SK-N-MC (cell line): Measurements from ENCODE around the gene BCAM.
"Not testable (repeated sequence)": the region's sequence is repeated elsewhere in the genome, so short reads cannot be mapped to it uniquely, and the experiment has no call there.

Source experiments
- EZH2 ChIP-seq: fragments of 200-600 bp; sonication (generic); IDR thresholded peaks from one replicate; pipeline ENCODE4 v1.6.1; 2017; ENCODE audit warnings: antibody characterized with exemption
- FOXP2 ChIP-seq: optimal IDR thresholded peaks from 2 replicates; pipeline ENCODE3; 2011; ENCODE audit warnings: mild to moderate bottlenecking, moderate library complexity; ENCODE audit not compliant: insufficient read depth; ENCODE audit errors: extremely low read length, control extremely low read depth
- POLR2AphosphoS5 ChIP-seq: IDR thresholded peaks from 2 replicates; pipeline ENCODE4 v1.6.1; 2012; ENCODE audit warnings: mild to moderate bottlenecking, low read depth, low read length, borderline replicate concordance

DNA sequence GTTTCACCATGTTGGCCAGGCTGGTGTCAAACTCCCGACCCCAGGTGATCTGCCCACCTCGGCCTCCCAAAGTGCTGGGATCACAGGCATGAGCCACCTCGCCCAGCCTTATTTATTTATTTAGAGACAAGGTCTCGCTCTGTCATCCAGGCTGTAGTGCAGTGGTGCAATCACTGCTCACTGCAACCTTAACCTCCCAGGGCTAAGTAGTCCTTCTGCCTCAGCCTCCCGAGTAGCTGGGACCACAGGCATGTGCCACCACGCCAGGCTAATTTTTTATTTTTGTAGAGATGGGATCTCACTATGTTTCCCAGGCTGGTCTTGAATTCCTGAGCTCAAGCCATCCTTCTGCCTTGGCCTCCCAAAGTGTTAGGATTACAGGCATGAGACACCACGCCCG is 25.5 kb downstream of the BCAM start:
- TF ChIP-seq EZH2, POLR2AphosphoS5, FOXP2: not testable (repeated sequence)
